Activated naive CD4-positive, alpha-beta T cell treated with anti-CD3 and anti-CD28 coated beads, Interleukin-2, amount 50 U/mL, for 24 hours (primary cell): ENCODE measurements around the gene POP4.
A peak's percentile ranks its signal among the peaks of the same experiment; 100 is the strongest.
"Not testable (repeated sequence)": the region's sequence is repeated elsewhere in the genome, so short reads cannot be mapped to it uniquely, and the experiment has no call there.

ENCODE experiments used
- H3K27ac Mint-ChIP-seq: one replicate; pipeline ENCODE4 v1.8.0; 2021; ENCODE audit warnings: mild to moderate bottlenecking, mixed read lengths
- H3K27me3 Mint-ChIP-seq: one replicate; pipeline ENCODE4 v1.8.0; 2021; ENCODE audit warnings: mixed read lengths
- H3K36me3 Mint-ChIP-seq: one replicate; pipeline ENCODE4 v1.8.0; 2021; ENCODE audit warnings: mixed read lengths
- H3K4me1 Mint-ChIP-seq: one replicate; pipeline ENCODE4 v1.8.0; 2021; ENCODE audit warnings: mixed read lengths
- H3K4me3 Mint-ChIP-seq: one replicate; pipeline ENCODE4 v1.8.0; 2021; ENCODE audit warnings: mild to moderate bottlenecking, mixed read lengths
- H3K9me3 Mint-ChIP-seq: one replicate; pipeline ENCODE4 v1.8.0; 2021; ENCODE audit warnings: mixed read lengths

POP4 gene, protein sequence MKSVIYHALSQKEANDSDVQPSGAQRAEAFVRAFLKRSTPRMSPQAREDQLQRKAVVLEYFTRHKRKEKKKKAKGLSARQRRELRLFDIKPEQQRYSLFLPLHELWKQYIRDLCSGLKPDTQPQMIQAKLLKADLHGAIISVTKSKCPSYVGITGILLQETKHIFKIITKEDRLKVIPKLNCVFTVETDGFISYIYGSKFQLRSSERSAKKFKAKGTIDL

DNA sequence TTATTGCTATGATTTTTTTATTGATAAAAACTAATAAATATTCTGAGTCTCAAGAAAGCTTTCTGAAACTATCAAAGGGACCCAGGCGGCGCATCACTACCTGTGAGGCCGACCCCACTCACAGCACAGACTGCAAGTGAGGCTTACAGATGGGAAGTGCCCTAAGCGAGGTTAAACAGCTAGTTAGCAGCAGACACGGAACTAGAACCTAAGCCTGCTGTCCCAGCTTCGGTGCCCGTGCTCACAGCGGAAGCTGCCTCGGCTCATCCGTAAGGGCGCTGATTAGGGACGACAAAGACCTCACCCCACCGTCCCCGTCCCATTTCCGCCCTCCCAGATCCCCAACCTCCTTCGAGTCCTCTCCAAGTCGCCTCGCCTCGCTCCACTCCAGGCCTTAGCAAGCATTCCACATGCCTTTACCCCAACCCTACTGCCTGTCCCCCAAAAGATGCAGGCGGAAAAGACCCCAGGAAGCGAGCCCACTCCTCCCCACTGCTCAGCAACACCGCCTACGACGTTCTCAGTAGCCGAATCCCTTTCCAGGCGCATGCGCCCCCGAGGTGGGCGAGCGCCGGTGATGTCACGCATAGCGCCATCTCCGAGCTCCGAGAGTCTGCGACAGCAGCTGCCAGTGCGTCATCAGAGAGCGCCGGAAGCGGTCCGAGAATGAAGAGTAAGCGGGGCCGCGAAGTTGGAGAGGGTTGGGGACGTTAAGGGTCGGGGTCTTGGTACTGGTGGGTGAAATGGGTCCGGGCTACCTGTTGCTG lies at the start of gene POP4:
TSS of gene POP4 (plus strand) at position 631 of the 767 bp plus-strand sequence. CDS start at position 667, 36 bp downstream.
- Mint-ChIP-seq H3K36me3 (peaks cover 6% of the 10 kb centered on the region), H3K4me1 (peaks cover 18% of the 10 kb centered on the region), H3K27me3 (no peaks in the 10 kb centered on the region), H3K27ac (peak within 1 kb of the TSS; percentile 98), H3K4me3 (peak within 1 kb of the TSS; percentile 96), H3K9me3 (no peaks in the 10 kb centered on the region)

- Mint-ChIP-seq H3K27me3 (peaks cover 13% of the 10 kb centered on the region), H3K9me3 (peaks cover 19% of the 10 kb centered on the region)
- not testable (repeated sequence) for H3K4me3 Mint-ChIP-seq, H3K27ac Mint-ChIP-seq, H3K4me1 Mint-ChIP-seq, H3K36me3 Mint-ChIP-seq
Measured at GRCh38 chr19:29559110-29559509, 47.0 kb upstream of the POP4 start.

GRCh38 chr19:29559743-29560142 lies 46.3 kb upstream of the POP4 start:
- peaks cover 17% of the 10 kb centered on the region for H3K27me3 Mint-ChIP-seq

DNA sequence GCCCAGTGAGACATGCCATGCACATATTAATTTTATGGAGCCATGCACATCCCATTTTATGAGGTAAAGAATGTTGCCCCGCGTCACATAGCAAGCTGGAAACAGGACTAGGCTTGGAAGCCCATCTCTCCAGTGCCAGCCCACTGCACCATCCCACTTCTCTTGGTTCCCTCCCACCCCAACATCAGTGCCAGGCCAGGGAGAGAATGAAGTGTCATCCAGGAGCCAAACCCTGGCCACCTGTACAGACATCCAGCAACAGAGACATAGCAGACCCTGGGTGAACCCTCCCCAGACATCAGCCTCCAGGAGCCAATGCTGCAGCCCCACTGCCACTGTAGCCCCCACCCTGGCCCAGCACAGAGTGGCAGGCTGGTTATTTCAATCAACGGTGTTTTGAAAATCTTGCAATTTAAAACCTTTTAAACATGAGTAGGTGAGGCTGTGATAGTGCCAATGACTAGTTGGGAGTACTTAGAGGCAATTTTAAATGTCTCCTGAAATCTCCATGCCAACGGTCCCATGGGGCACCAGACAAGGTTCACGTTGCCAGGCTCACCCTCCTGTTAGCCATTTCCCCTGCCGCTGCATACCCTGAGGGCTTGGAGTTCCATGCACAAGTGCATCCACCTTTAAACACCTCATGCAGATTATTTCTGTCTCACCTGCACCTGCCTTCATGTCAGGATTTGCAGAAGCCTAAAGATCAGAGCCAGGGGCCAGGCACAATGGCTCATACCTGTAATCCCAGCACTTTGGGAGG lies 45.6 kb upstream of the POP4 start:
- Mint-ChIP-seq H3K4me3 (no peak overlapping the region), H3K9me3 (peaks cover 10% of the 10 kb centered on the region), H3K27ac (no peak overlapping the region), H3K4me1 (peaks cover 11% of the 10 kb centered on the region), H3K36me3 (peaks cover 2% of the 10 kb centered on the region), H3K27me3 (peaks cover 15% of the 10 kb centered on the region)

More at GRCh38 chr19:29559743-29560142, 46.3 kb upstream of the POP4 start:
- H3K4me1 Mint-ChIP-seq, result peaks cover 4% of the 10 kb centered on the region
- H3K4me3 Mint-ChIP-seq, result no peak overlapping the region
- H3K36me3 Mint-ChIP-seq, result peaks cover 2% of the 10 kb centered on the region
- peaks cover 18% of the 10 kb centered on the region for H3K9me3 Mint-ChIP-seq
- H3K27ac Mint-ChIP-seq, result no peak overlapping the region

DNA sequence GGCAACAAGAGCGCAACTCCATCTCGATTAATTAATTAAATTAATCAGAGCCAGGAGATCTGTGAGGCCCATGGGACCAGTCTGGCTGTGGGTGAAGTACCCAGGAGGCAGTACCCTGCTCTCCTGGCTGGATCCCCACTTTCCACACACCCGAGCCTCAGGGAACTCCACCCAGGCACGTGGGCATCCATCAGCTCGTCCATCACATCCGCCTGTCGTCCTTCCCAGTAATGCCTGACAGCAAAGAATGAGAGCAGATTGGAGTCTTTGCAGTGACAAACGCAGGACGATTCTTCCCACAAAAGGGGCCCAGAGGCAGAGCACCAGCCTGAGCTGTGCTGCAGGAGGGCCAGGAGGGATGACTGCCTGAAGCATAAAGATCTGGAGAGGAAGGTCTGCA lies 44.5 kb upstream of the POP4 start:
- H3K4me1 Mint-ChIP-seq, result peaks cover 11% of the 10 kb centered on the region
- H3K36me3 Mint-ChIP-seq, result no peaks in the 10 kb centered on the region
- no peak overlapping the region for H3K27ac Mint-ChIP-seq
- peaks cover 6% of the 10 kb centered on the region for H3K9me3 Mint-ChIP-seq
- peaks cover 12% of the 10 kb centered on the region for H3K27me3 Mint-ChIP-seq
- no peak overlapping the region for H3K4me3 Mint-ChIP-seq

DNA sequence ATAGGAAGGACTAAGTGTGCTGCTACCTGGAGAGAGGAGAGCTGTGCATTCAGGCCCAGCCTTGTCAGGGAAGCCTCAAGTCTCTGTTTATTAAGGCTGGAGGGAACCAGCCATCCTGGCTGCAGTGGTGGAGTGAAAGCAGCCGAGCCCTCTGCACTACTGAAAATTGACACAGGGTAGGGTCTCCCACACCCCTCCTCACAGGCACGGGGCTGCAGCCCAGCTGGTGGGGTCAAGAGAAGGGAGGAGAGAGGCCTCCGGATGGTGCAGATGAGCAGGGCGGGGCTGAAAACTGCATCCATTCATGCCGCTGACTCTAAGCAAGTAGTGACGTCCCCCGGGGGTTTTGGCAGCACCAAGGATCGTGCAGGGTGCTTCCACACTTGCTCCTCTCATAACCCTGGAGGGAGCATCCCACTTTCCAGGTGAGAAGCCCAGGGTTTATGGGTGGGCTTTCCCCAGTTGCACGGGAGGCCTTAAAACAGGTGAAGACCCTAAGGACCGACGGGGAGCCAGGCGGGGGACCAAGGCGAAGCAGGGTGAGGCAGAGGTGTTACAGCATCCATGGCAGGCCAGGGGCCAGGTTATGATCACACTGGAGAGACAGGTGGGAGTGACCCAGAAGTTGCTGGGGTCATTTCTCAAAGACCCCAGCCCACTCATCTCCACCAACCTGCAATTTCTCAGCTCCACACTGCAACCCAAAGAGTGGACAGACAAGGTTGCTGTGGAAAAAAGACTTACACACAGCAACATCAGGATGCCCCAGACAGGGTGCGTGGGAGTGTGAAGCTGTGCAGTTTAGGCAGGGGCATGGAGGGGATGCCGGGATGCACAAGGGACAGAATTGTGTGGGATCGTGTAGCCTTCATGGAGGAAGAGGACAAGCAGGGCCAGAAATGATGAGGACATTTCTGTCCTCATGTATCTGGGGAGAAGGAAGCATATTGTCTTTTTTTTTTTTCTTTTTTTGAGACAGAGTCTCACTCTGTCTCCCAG lies 43.5 kb upstream of the POP4 start:
- H3K4me1 Mint-ChIP-seq, result peaks cover 11% of the 10 kb centered on the region
- H3K27ac Mint-ChIP-seq, result no peak overlapping the region
- H3K4me3 Mint-ChIP-seq, result no peak overlapping the region
- H3K27me3 Mint-ChIP-seq, result peaks cover 14% of the 10 kb centered on the region
- H3K36me3 Mint-ChIP-seq, result no peaks in the 10 kb centered on the region
- H3K9me3 Mint-ChIP-seq, result peaks cover 6% of the 10 kb centered on the region

DNA sequence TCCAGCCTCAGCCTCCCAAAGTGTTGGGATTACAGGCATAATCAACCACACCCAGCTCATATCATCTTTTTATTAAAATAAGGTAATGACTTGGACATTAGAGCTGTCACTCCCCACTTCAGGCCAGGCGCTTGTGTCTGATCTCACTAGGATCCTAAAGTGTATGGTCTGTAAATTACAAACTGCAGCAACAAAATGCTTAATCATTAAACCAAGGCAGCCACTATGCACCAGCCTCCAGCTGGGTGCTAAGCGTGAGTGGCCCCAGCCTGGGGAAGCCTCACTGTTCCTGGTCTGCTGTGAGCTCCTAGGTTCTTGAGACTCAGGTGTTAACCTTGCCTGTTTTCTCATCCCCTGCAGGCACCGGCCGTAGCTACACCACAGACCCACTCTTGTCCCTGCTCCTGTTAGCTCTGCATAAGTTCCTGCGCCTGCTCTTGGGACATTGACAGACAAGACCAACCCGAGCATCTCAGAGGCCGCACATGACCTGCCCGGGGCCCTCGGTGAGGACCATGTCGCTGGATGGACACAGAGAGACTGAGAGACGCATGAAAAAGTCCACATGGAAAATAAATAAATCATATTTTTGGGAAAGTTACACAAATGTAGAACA lies 42.5 kb upstream of the POP4 start:
- H3K36me3 Mint-ChIP-seq, result no peaks in the 10 kb centered on the region
- no peak overlapping the region for H3K4me3 Mint-ChIP-seq
- peaks cover 19% of the 10 kb centered on the region for H3K27me3 Mint-ChIP-seq
- no peak overlapping the region for H3K27ac Mint-ChIP-seq
- H3K9me3 Mint-ChIP-seq, result no peaks in the 10 kb centered on the region
- peaks cover 11% of the 10 kb centered on the region for H3K4me1 Mint-ChIP-seq

- no peak overlapping the region for H3K27ac Mint-ChIP-seq
- peaks cover 19% of the 10 kb centered on the region for H3K27me3 Mint-ChIP-seq
- no peak overlapping the region for H3K4me3 Mint-ChIP-seq
- H3K9me3 Mint-ChIP-seq, result no peaks in the 10 kb centered on the region
- H3K4me1 Mint-ChIP-seq, result peaks cover 11% of the 10 kb centered on the region
- no peaks in the 10 kb centered on the region for H3K36me3 Mint-ChIP-seq
Measured at GRCh38 chr19:29564574-29565005, 41.5 kb upstream of the POP4 start.

DNA sequence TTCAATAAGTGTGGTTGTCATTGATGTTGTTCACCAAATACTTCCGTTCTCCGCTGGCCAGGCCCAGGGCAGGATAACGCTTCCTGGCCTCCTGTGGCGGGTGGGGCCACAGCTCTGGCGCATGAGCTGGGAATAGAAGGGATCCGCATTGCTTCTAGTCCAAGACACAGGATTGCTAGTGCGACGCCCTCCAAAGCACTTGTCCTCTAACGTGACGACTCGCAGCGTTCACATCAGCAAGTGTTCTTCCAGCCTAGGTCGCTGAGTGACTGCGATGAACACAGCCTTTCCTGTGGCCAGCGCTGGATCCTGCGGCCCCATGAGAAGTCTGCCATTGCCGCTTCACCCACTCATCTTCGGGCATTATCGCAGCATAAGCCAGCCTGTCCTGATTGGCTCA lies 40.9 kb upstream of the POP4 start:
- Mint-ChIP-seq H3K27me3 (peaks cover 19% of the 10 kb centered on the region), H3K36me3 (no peaks in the 10 kb centered on the region), H3K4me3 (no peak overlapping the region), H3K9me3 (no peaks in the 10 kb centered on the region), H3K4me1 (peaks cover 11% of the 10 kb centered on the region), H3K27ac (no peak overlapping the region)

- no peaks in the 10 kb centered on the region for H3K36me3 Mint-ChIP-seq
- H3K4me3 Mint-ChIP-seq, result no peak overlapping the region
- H3K27me3 Mint-ChIP-seq, result peaks cover 21% of the 10 kb centered on the region
- no peaks in the 10 kb centered on the region for H3K9me3 Mint-ChIP-seq
- no peak overlapping the region for H3K27ac Mint-ChIP-seq
- H3K4me1 Mint-ChIP-seq, result peaks cover 11% of the 10 kb centered on the region
Measured at GRCh38 chr19:29566496-29567054, 39.5 kb upstream of the POP4 start.

- Mint-ChIP-seq H3K4me3 (no peak overlapping the region), H3K9me3 (no peaks in the 10 kb centered on the region), H3K36me3 (no peaks in the 10 kb centered on the region), H3K4me1 (peaks cover 11% of the 10 kb centered on the region), H3K27me3 (peaks cover 22% of the 10 kb centered on the region), H3K27ac (no peak overlapping the region)
Measured at GRCh38 chr19:29567366-29567915, 38.6 kb upstream of the POP4 start.

GRCh38 chr19:29568036-29569025 lies 37.8 kb upstream of the POP4 start:
- Mint-ChIP-seq H3K9me3 (no peaks in the 10 kb centered on the region), H3K36me3 (no peaks in the 10 kb centered on the region), H3K27me3 (peaks cover 26% of the 10 kb centered on the region), H3K27ac (no peak overlapping the region), H3K4me1 (peaks cover 11% of the 10 kb centered on the region), H3K4me3 (no peak overlapping the region)
